Measurements from ENCODE around the gene RPE65. TPM values are rescaled to one million over a fixed set of nuclear protein-coding genes. Genes with fewer than 3 reads are reported as not detected.

The RPE65 gene
- total and polyA plus RNA-seq, 4 donors = 0.01 to 0.09 TPM; not detected in 2

- Histone ChIP-seq H3K36me3 (ENCODE audit: control insufficient read depth in 4 of 4, insufficient read depth in 4 of 4, low read length in 4 of 4) (peaks cover 0 to 4% (median 0%) of the 10 kb centered on the region in 4 donors), H3K9ac (ENCODE audit: insufficient read depth in 1 of 2, low read length in 2 of 2) (no peak overlapping the region), H3K9me3 (ENCODE audit: control insufficient read depth in 4 of 4, insufficient read depth in 3 of 4, low read length in 3 of 4) (no peaks in the 10 kb centered on the region), H3K27me3 (ENCODE audit: control insufficient read depth in 3 of 3, insufficient read depth in 3 of 3, low read length in 2 of 3) (no peaks in the 10 kb centered on the region), H3K4me3 (no peak overlapping the region), H3K4me1 (ENCODE audit: control insufficient read depth in 5 of 5, insufficient read depth in 5 of 5, low read length in 5 of 5) (peaks cover 0 to under 1% (median 0%) of the 10 kb centered on the region in 5 donors), H3K27ac (ENCODE audit: low read depth in 1 of 2, low read length in 1 of 2) (no peak overlapping the region)
- DNase-seq = no peak
- TF ChIP-seq CTCF (IDR thresholded peaks at IDR 0.05; ENCODE audit: control extremely low read depth, extremely low read depth) = no peak
- 82 to 86% methylated on average over 2 of the region's 2 CpGs for WGBS, 2 donors
- no peak for ATAC-seq (ENCODE audit: insufficient read depth, low FRiP score)
Measured at GRCh38 chr1:68490046-68490651, 40.4 kb upstream of the RPE65 start.

GRCh38 chr1:68485431-68486022 lies 35.8 kb upstream of the RPE65 start:
- DNase-seq (no peak), ATAC-seq (ENCODE audit: insufficient read depth, low FRiP score) (no peak)
- no peak overlapping the region for H3K9ac ChIP-seq (ENCODE audit: insufficient read depth in 1 of 2, low read length in 2 of 2)
- H3K27ac ChIP-seq (ENCODE audit: low read depth in 1 of 2, low read length in 1 of 2) = no peak overlapping the region
- WGBS, 2 donors = 85 to 89% methylated on average over 3 of the region's 3 CpGs
- H3K27me3 ChIP-seq (ENCODE audit: control insufficient read depth in 3 of 3, insufficient read depth in 3 of 3, low read length in 2 of 3) = no peaks in the 10 kb centered on the region
- H3K4me3 ChIP-seq = no peak overlapping the region
- no peak for TF ChIP-seq CTCF (IDR thresholded peaks at IDR 0.05; ENCODE audit: control extremely low read depth, extremely low read depth)
- H3K4me1 ChIP-seq (ENCODE audit: control insufficient read depth in 5 of 5, insufficient read depth in 5 of 5, low read length in 5 of 5) = no peaks in the 10 kb centered on the region
- peaks cover 0 to 6% (median 2%) of the 10 kb centered on the region in 4 donors for H3K36me3 ChIP-seq (ENCODE audit: control insufficient read depth in 4 of 4, insufficient read depth in 4 of 4, low read length in 4 of 4)
- no peaks in the 10 kb centered on the region for H3K9me3 ChIP-seq (ENCODE audit: control insufficient read depth in 4 of 4, insufficient read depth in 3 of 4, low read length in 3 of 4)

DNA sequence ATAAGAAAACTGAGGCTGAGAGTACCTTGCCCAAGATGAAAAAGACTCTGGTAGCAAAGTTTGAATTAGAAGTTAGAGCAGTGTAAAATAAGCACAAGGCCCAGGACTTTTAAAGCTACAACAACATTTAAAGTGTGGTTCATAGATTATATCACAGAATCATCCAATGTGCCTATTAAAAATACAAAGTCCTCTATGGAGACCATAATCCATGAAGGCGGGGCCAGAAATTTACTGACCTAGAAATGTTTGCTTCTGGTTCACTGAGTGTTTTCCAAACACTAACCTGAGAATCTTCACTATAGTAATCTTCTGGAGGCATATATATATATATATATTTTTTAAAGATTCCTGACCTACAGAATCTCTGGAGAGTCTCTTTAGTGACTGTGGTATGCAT lies 34.9 kb upstream of the RPE65 start:
- H3K4me1 ChIP-seq (ENCODE audit: control insufficient read depth in 5 of 5, insufficient read depth in 5 of 5, low read length in 5 of 5) = no peaks in the 10 kb centered on the region
- H3K4me3 ChIP-seq = no peak overlapping the region
- no peak overlapping the region for H3K27ac ChIP-seq (ENCODE audit: low read depth in 1 of 2, low read length in 1 of 2)
- DNase-seq = no peak
- H3K27me3 ChIP-seq (ENCODE audit: control insufficient read depth in 3 of 3, insufficient read depth in 3 of 3, low read length in 2 of 3) = no peaks in the 10 kb centered on the region
- no peak for TF ChIP-seq CTCF (IDR thresholded peaks at IDR 0.05; ENCODE audit: control extremely low read depth, extremely low read depth)
- H3K9ac ChIP-seq (ENCODE audit: insufficient read depth in 1 of 2, low read length in 2 of 2) = no peak overlapping the region
- H3K36me3 ChIP-seq (ENCODE audit: control insufficient read depth in 4 of 4, insufficient read depth in 4 of 4, low read length in 4 of 4) = peaks cover 0 to 6% (median 2%) of the 10 kb centered on the region in 4 donors
- 95 to 100% methylated on average over 1 of the region's 1 CpG for WGBS, 2 donors
- no peaks in the 10 kb centered on the region for H3K9me3 ChIP-seq (ENCODE audit: control insufficient read depth in 4 of 4, insufficient read depth in 3 of 4, low read length in 3 of 4)
- ATAC-seq (ENCODE audit: insufficient read depth, low FRiP score) = no peak
